Neural progenitor cell (in vitro differentiated cells): ENCODE results near the gene TSLP.

ENCODE experiments used
- EZH2 ChIP-seq: fragments of 200-600 bp; sonication (generic); IDR thresholded peaks from 2 replicates; pipeline ENCODE4 v1.6.1; 2017; ENCODE audit warnings: antibody characterized with exemption, mild to moderate bottlenecking, moderate library complexity
- EZH2phosphoT487 ChIP-seq: fragments of 200-600 bp; sonication (generic); IDR thresholded peaks from 2 replicates; pipeline ENCODE4 v1.6.1; 2017; ENCODE audit warnings: antibody characterized with exemption
- TF ChIP-seq, protein P1 (sequence below): fragments of 200-600 bp; sonication (generic); IDR thresholded peaks from 2 replicates; pipeline ENCODE4 v1.5.1; 2017; ENCODE audit warnings: antibody characterized with exemption, mild to moderate bottlenecking

DNA sequence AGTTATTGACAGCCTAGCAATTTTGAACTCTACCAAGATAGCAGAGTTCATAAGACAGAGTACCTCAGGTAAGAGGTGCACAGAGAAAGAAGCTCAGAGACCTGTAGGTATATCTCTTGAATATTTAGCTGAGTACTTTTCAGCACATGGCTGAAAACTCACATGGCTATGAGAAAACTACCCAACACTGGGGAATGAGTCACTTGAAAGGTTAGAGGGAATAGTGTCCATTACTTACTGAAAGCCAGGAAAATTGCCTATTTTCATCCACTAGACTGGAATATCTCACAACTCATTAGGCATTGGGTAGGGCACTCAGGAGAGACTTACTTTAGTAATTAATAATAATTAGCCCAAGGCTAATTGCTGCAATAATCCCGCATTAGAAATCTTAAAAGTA lies 8.3 kb downstream of the TSLP start:
- TF ChIP-seq, protein P1, sequence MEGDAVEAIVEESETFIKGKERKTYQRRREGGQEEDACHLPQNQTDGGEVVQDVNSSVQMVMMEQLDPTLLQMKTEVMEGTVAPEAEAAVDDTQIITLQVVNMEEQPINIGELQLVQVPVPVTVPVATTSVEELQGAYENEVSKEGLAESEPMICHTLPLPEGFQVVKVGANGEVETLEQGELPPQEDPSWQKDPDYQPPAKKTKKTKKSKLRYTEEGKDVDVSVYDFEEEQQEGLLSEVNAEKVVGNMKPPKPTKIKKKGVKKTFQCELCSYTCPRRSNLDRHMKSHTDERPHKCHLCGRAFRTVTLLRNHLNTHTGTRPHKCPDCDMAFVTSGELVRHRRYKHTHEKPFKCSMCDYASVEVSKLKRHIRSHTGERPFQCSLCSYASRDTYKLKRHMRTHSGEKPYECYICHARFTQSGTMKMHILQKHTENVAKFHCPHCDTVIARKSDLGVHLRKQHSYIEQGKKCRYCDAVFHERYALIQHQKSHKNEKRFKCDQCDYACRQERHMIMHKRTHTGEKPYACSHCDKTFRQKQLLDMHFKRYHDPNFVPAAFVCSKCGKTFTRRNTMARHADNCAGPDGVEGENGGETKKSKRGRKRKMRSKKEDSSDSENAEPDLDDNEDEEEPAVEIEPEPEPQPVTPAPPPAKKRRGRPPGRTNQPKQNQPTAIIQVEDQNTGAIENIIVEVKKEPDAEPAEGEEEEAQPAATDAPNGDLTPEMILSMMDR = no peak
- TF ChIP-seq EZH2 (no peak), EZH2phosphoT487 (no peak)
